Uterus (tissue), 4 donors: ENCODE measurements around the gene PYGO2. TPM values are rescaled to one million over a fixed set of nuclear protein-coding genes. Genes with fewer than 3 reads are reported as not detected.

ENCODE experiments used
- DNase-seq, 2 donors: peaks; one replicate each; pipeline ENCODE4 v3.0.0-alpha.2; 2019 to 2020
- H3K27ac ChIP-seq, 2 donors: fragments of 200-600 bp; sonication (generic); 1 replicate in 1 of 2; 2 replicates in 1 of 2; pipeline ENCODE4 v1.5.1; 2016 to 2018
- H3K27me3 ChIP-seq, 2 donors: fragments of 200-600 bp; sonication (generic); one replicate each; pipeline ENCODE4 v1.5.1; 2018 to 2019; ENCODE audit warnings: control low read depth in 1 of 2
- H3K36me3 ChIP-seq, 2 donors: fragments of 200-600 bp; sonication (generic); one replicate each; pipeline ENCODE4 v1.5.1; 2019; ENCODE audit warnings: control low read depth in 1 of 2
- H3K4me1 ChIP-seq, 2 donors: fragments of 200-600 bp; sonication (generic); one replicate each; pipeline ENCODE4 v1.5.1; 2018 to 2019; ENCODE audit warnings: control low read depth in 1 of 2
- H3K4me3 ChIP-seq, 2 donors: fragments of 200-600 bp; sonication (generic); 1 replicate in 1 of 2; 2 replicates in 1 of 2; pipeline ENCODE4 v1.5.1; 2018 to 2019; ENCODE audit warnings: mild to moderate bottlenecking in 1 of 2
- H3K9me3 ChIP-seq, 2 donors: fragments of 200-600 bp; sonication (generic); one replicate each; pipeline ENCODE4 v1.5.1; 2019; ENCODE audit warnings: control low read depth in 1 of 2
- POLR2A ChIP-seq, 2 donors: fragments of 450-650 bp; IDR thresholded peaks; one replicate each; pipeline ENCODE4 v1.6.1; 2016; ENCODE audit warnings: antibody characterized with exemption in 2 of 2, mild to moderate bottlenecking in 1 of 2, moderate library complexity in 1 of 2
- intact Hi-C: fragments of 100-400 bp; cut with DNase I; formaldehyde crosslinking; loops from one replicate; pipeline ENCODE4 v1.15.1; 2023; ENCODE audit warnings: low total_unique reads
- total RNA-seq, 4 donors: library from RNA; depleted of rRNA in 3 of 4; stranded (reverse); fragments of >200 nt in 3 of 4; gene quantifications; one replicate each; pipeline versions ENCODE4 v1.1.0 to v1.2.4, GENCODE V29; 2014 to 2023
- TF ChIP-seq, protein P1 (sequence below), 4 experiments: fragments of 200-600 bp in 2 of 4; fragments of 450-650 bp in 2 of 4; sonication (generic) in 2 of 4; IDR thresholded peaks; one replicate each; pipeline ENCODE4 v1.5.1; 2016 to 2019; ENCODE audit warnings: antibody characterized with exemption in 4 of 4, mild to moderate bottlenecking in 2 of 4, moderate library complexity in 1 of 4
- donor health status: DM: yes; HTN: yes; CAD: no.

The PYGO2 gene
- total RNA-seq, 4 donors from 2014 or later = 10.0 to 36.4 (median 15.9) TPM

GRCh38 chr1:154936555-154937084 is 25.0 kb downstream of the PYGO2 start, which contains the start of gene PMVK:
PMVK (minus strand) TSS chr1:154936719; CDS start chr1:154936685, 34 bp downstream.
- H3K4me1 ChIP-seq = no peaks in the 10 kb centered on the region
- intact Hi-C loops = no loop called here
- H3K9me3 ChIP-seq = no peaks in the 10 kb centered on the region
- peak; percentile 58 to 69 for TF ChIP-seq POLR2A (IDR thresholded peaks at IDR 0.05)
- TF ChIP-seq, protein P1, sequence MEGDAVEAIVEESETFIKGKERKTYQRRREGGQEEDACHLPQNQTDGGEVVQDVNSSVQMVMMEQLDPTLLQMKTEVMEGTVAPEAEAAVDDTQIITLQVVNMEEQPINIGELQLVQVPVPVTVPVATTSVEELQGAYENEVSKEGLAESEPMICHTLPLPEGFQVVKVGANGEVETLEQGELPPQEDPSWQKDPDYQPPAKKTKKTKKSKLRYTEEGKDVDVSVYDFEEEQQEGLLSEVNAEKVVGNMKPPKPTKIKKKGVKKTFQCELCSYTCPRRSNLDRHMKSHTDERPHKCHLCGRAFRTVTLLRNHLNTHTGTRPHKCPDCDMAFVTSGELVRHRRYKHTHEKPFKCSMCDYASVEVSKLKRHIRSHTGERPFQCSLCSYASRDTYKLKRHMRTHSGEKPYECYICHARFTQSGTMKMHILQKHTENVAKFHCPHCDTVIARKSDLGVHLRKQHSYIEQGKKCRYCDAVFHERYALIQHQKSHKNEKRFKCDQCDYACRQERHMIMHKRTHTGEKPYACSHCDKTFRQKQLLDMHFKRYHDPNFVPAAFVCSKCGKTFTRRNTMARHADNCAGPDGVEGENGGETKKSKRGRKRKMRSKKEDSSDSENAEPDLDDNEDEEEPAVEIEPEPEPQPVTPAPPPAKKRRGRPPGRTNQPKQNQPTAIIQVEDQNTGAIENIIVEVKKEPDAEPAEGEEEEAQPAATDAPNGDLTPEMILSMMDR (IDR thresholded peaks at IDR 0.05) = peak; percentile 29 to 55 (median 46)
- DNase-seq = peak; percentile 93 to 97
- H3K27me3 ChIP-seq = no peaks in the 10 kb centered on the region
- peak within 1 kb of the TSS; percentile 56 to 59 for H3K4me3 ChIP-seq
- no peaks in the 10 kb centered on the region for H3K36me3 ChIP-seq
- H3K27ac ChIP-seq = peak within 1 kb of the TSS; percentile 93 to 98

DNA sequence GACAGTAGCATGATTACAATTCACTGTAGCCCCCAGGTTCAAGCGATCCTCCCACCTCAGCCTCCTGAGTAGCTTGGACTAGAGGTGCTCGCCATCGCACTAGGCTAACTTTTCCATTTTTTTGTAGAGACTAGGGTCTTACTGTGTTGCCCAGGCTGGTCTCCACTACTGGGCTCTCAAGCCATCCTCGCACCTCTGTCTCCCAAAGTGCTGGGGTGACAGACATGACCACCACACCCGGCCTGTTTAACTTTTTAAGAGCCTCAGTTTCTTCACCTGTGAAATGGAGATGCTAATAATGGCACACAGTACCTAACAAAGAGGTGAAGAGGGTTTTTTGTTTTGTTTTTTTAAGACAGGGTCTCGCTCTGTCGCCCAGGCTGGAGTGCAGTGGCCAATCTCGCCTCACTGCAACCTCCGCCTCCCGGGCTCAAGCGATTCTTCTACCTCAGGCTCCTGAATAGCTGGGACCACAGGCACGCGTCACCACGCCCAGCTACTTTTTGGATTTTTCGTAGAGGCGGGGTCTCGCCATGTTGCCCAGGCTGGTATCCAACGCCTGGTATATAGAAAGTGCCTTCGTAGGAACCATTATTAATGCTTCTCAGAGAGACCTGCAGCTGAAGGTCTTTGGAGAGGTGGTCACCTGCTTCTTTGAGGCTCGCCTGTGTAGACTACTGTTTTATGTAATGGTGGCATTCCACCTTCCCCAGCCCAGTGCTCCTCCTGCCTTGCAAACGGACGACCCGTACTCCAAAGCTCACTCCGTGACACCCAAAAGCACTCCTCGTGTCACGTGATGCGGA is 25.6 kb downstream of the PYGO2 start:
- intact Hi-C loops = no loop called here
- TF ChIP-seq, protein P1 (IDR thresholded peaks at IDR 0.05) = no peak
- no peak for TF ChIP-seq POLR2A (IDR thresholded peaks at IDR 0.05)
- Histone ChIP-seq H3K4me1 (no peaks in the 10 kb centered on the region), H3K27me3 (no peaks in the 10 kb centered on the region), H3K9me3 (no peaks in the 10 kb centered on the region), H3K36me3 (no peaks in the 10 kb centered on the region), H3K4me3 (peak overlapping the region; percentile 56 to 59), H3K27ac (peak overlapping the region; percentile 93 to 98)
- DNase-seq = no peak

DNA sequence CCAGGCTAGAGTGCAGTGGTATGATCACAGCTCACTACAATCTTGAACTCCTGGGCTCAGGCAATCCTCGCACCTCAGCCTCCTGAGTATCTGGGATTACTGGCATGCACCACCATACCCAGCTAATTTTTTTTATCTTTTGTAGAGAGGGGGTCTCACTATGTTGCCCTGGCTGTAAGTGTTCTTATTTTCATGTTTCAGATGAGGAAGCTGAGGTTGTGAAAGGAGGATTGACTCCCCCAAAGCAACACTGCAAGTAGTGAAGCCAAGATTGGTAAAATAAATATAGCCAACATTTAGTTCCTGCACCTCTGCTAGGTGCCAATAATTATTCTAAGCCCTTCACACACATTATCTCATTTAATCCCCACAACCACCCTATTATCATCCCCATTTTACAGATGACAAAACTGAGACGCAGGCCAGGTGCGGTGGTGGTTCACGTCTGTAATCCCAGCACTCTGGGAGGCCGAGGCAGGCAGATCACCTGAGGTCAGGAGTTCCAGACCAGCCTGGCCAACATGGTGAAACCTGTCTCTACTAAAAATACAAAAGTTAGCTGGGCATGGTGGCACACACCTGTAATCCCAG is 27.1 kb downstream of the PYGO2 start:
- intact Hi-C loops = no loop called here
- Histone ChIP-seq H3K4me1 (no peaks in the 10 kb centered on the region), H3K36me3 (no peaks in the 10 kb centered on the region), H3K27me3 (no peaks in the 10 kb centered on the region), H3K4me3 (no peak overlapping the region), H3K27ac (no peak overlapping the region), H3K9me3 (no peaks in the 10 kb centered on the region)
- no peak for DNase-seq
- TF ChIP-seq, protein P1 (IDR thresholded peaks at IDR 0.05) = no peak
- TF ChIP-seq POLR2A (IDR thresholded peaks at IDR 0.05) = no peak

DNA sequence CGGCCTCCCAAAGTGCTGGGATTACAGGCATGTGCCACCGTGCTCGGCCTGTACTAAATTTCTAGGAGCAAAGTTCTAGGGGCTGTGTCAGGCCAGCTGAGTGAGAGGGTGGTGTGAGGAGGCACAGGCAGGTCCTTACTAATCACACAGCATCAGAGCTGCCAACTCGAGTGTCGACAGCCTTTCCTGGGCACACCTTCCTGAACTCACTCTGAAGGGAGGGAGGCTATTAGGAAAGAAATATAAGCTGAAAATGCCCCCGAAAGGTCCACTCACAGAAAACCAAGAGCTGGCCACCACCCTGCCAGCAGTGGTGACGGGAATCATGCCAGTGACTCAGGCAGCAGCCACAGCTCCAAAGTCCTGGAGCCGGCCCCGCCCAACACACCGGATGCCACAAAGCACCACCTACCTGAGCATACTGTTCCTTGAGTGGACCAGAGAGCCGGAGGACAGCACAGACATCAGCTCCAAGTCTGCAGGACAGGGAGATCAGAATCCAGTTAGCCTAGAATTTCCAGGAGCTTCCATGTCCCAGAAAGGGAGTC is 29.6 kb downstream of the PYGO2 start:
- H3K4me1 ChIP-seq = no peaks in the 10 kb centered on the region
- no peaks in the 10 kb centered on the region for H3K9me3 ChIP-seq
- no peaks in the 10 kb centered on the region for H3K27me3 ChIP-seq
- no peak overlapping the region for H3K27ac ChIP-seq
- no peaks in the 10 kb centered on the region for H3K36me3 ChIP-seq
- no peak for DNase-seq
- TF ChIP-seq, protein P1 (IDR thresholded peaks at IDR 0.05) = no peak
- no peak for TF ChIP-seq POLR2A (IDR thresholded peaks at IDR 0.05)
- intact Hi-C loops = no loop called here
- no peak overlapping the region for H3K4me3 ChIP-seq

GRCh38 chr1:154926201-154926600 is 35.4 kb downstream of the PYGO2 start:
- Histone ChIP-seq H3K4me3 (no peak overlapping the region), H3K9me3 (no peaks in the 10 kb centered on the region), H3K36me3 (no peaks in the 10 kb centered on the region), H3K27me3 (no peaks in the 10 kb centered on the region), H3K27ac (no peak overlapping the region), H3K4me1 (no peaks in the 10 kb centered on the region)
- intact Hi-C loops = no loop called here
- TF ChIP-seq POLR2A (IDR thresholded peaks at IDR 0.05) = no peak
- TF ChIP-seq, protein P1 (IDR thresholded peaks at IDR 0.05) = no peak
- no peak for DNase-seq
